Hepatocyte (in vitro differentiated cells): Measurements from ENCODE around the gene CLEC16A. TPM values are rescaled to one million over a fixed set of nuclear protein-coding genes. Genes with fewer than 3 reads are reported as not detected.

Experiments used
- DNase-seq: peaks from one replicate; pipeline ENCODE4 v3.0.0-alpha.2; 2016; ENCODE audit warnings: low spot score
- H2AFZ ChIP-seq: fragments of 200-600 bp; sonication (generic); 2 replicates; pipeline ENCODE4 v1.6.0; 2016; ENCODE audit warnings: antibody characterized with exemption, mild to moderate bottlenecking
- H3K27ac ChIP-seq: fragments of 200-600 bp; sonication (generic); 2 replicates; pipeline ENCODE4 v1.5.1; 2016; ENCODE audit warnings: mild to moderate bottlenecking
- H3K27me3 ChIP-seq: fragments of 200-600 bp; sonication (generic); 2 replicates; pipeline ENCODE4 v1.6.1; 2016
- H3K36me3 ChIP-seq: fragments of 200-600 bp; sonication (generic); replicated peaks from 2 replicates; pipeline ENCODE4 v1.5.1; 2016; ENCODE audit warnings: low read depth; ENCODE audit not compliant: insufficient read depth
- H3K4me1 ChIP-seq: fragments of 200-600 bp; sonication (generic); 2 replicates; pipeline ENCODE4 v1.5.1; 2016; ENCODE audit warnings: mild to moderate bottlenecking, moderate library complexity; ENCODE audit not compliant: insufficient read depth
- H3K4me2 ChIP-seq: fragments of 200-600 bp; sonication (generic); 2 replicates; pipeline ENCODE4 v1.6.0; 2016
- H3K4me3 ChIP-seq: fragments of 200-600 bp; sonication (generic); 2 replicates; pipeline ENCODE4 v1.5.1; 2016; ENCODE audit warnings: mild to moderate bottlenecking
- H3K79me2 ChIP-seq: fragments of 200-600 bp; sonication (generic); 2 replicates; pipeline ENCODE4 v1.6.0; 2017; ENCODE audit warnings: mild to moderate bottlenecking
- H3K9me2 ChIP-seq: fragments of 200-600 bp; sonication (generic); replicated peaks from 2 replicates; pipeline ENCODE4 v1.6.0; 2017; ENCODE audit warnings: mild to moderate bottlenecking; ENCODE audit not compliant: insufficient read depth
- H3K9me3 ChIP-seq: fragments of 200-600 bp; sonication (generic); 2 replicates; pipeline ENCODE4 v1.5.1; 2016; ENCODE audit warnings: low read depth, mild to moderate bottlenecking
- H4K20me1 ChIP-seq: fragments of 200-600 bp; sonication (generic); 2 replicates; pipeline ENCODE4 v1.6.0; 2016; ENCODE audit warnings: mild to moderate bottlenecking; ENCODE audit not compliant: insufficient read depth, poor library complexity, severe bottlenecking
- CTCF ChIP-seq: fragments of 200-600 bp; sonication (generic); IDR thresholded peaks from 2 replicates; pipeline ENCODE4 v1.5.1; 2016; ENCODE audit warnings: antibody characterized with exemption, mild to moderate bottlenecking; ENCODE audit not compliant: poor library complexity
- EZH2 ChIP-seq: fragments of 200-600 bp; sonication (generic); IDR thresholded peaks from 2 replicates; pipeline ENCODE4 v1.6.1; 2016; ENCODE audit warnings: antibody characterized with exemption, mild to moderate bottlenecking, borderline replicate concordance
- EZH2phosphoT487 ChIP-seq: fragments of 200-600 bp; sonication (generic); IDR thresholded peaks from one replicate; pipeline ENCODE4 v1.6.1; 2018; ENCODE audit warnings: antibody characterized with exemption, mild to moderate bottlenecking, low read depth, moderate library complexity; ENCODE audit not compliant: unreplicated experiment, severe bottlenecking
- WGBS: methylation state at CpG from one replicate; pipeline ENCODE4 v1.1.6; 2016; ENCODE audit warnings: low lambda C conversion rate; ENCODE audit errors: missing lambda C conversion rate; 5-methylcytosine and 5-hydroxymethylcytosine counted together
- polyA plus RNA-seq: library from polyadenylated mRNA; unstranded; fragments of >200 nt; fragmentation: Nextera tagmentation; extraction: Ambion mirVana; gene quantifications from 2 replicates; pipeline ENCODE4 v1.2.1, GENCODE V29; 2016
- total RNA-seq: library from RNA; depleted of rRNA; stranded (reverse); fragments of >200 nt; gene quantifications from 2 replicates; pipeline ENCODE4 v1.2.3, GENCODE V29; 2014

Gene CLEC16A
- total and polyA plus RNA-seq, 2 experiments from 2014 or later: 22.3 to 22.6 TPM

GRCh38 chr16:11004351-11004750 is 60.0 kb downstream of the CLEC16A start:
- Histone ChIP-seq H3K4me3 (no peak overlapping the region), H3K9me2 (no peaks in the 10 kb centered on the region), H3K4me1 (no peaks in the 10 kb centered on the region), H2AFZ (no peak overlapping the region), H3K4me2 (no peak overlapping the region), H3K27ac (no peak overlapping the region), H3K9me3 (no peaks in the 10 kb centered on the region), H4K20me1 (no peaks in the 10 kb centered on the region), H3K79me2 (no peaks in the 10 kb centered on the region), H3K36me3 (no peaks in the 10 kb centered on the region), H3K27me3 (no peaks in the 10 kb centered on the region)
- no peak for TF ChIP-seq CTCF
- no peak for TF ChIP-seq EZH2
- no peak for TF ChIP-seq EZH2phosphoT487
- no peak for DNase-seq
- 87% methylated on average over 4 of the region's 4 CpGs for WGBS

GRCh38 chr16:11004973-11005610 is 60.7 kb downstream of the CLEC16A start:
- WGBS: 82% methylated on average over 5 of the region's 5 CpGs
- H3K27ac ChIP-seq: no peak overlapping the region
- H3K4me2 ChIP-seq: no peak overlapping the region
- no peaks in the 10 kb centered on the region for H3K79me2 ChIP-seq
- H3K4me3 ChIP-seq: no peak overlapping the region
- H3K36me3 ChIP-seq: no peaks in the 10 kb centered on the region
- H3K9me3 ChIP-seq: no peaks in the 10 kb centered on the region
- H2AFZ ChIP-seq: no peak overlapping the region
- no peak for DNase-seq
- no peaks in the 10 kb centered on the region for H3K27me3 ChIP-seq
- no peaks in the 10 kb centered on the region for H4K20me1 ChIP-seq
- no peaks in the 10 kb centered on the region for H3K9me2 ChIP-seq
- no peaks in the 10 kb centered on the region for H3K4me1 ChIP-seq
- TF ChIP-seq EZH2 (no peak), CTCF (no peak), EZH2phosphoT487 (no peak)

- 76% methylated on average over 4 of the region's 4 CpGs for WGBS
- Histone ChIP-seq H4K20me1 (no peaks in the 10 kb centered on the region), H2AFZ (no peak overlapping the region), H3K4me3 (no peak overlapping the region), H3K9me3 (no peaks in the 10 kb centered on the region), H3K36me3 (no peaks in the 10 kb centered on the region), H3K27me3 (no peaks in the 10 kb centered on the region), H3K9me2 (no peaks in the 10 kb centered on the region), H3K4me2 (no peak overlapping the region), H3K27ac (no peak overlapping the region), H3K79me2 (no peaks in the 10 kb centered on the region), H3K4me1 (no peaks in the 10 kb centered on the region)
- DNase-seq: no peak
- TF ChIP-seq CTCF (no peak), EZH2phosphoT487 (no peak), EZH2 (no peak)
These were observed 61.2 kb downstream of the CLEC16A start for GRCh38 chr16:11005611-11005975.

GRCh38 chr16:11006656-11007055 is 62.3 kb downstream of the CLEC16A start:
- no peaks in the 10 kb centered on the region for H4K20me1 ChIP-seq
- no peaks in the 10 kb centered on the region for H3K4me1 ChIP-seq
- H3K27me3 ChIP-seq: no peaks in the 10 kb centered on the region
- H3K9me3 ChIP-seq: no peaks in the 10 kb centered on the region
- H3K4me2 ChIP-seq: no peak overlapping the region
- H2AFZ ChIP-seq: no peak overlapping the region
- H3K4me3 ChIP-seq: no peak overlapping the region
- H3K79me2 ChIP-seq: no peaks in the 10 kb centered on the region
- no peak for TF ChIP-seq EZH2
- no peaks in the 10 kb centered on the region for H3K36me3 ChIP-seq
- no peak overlapping the region for H3K27ac ChIP-seq
- DNase-seq: no peak
- WGBS: 83% methylated on average over 2 of the region's 2 CpGs
- H3K9me2 ChIP-seq: no peaks in the 10 kb centered on the region
